SK-N-SH (cell line): ENCODE data around the gene STPG2. TPM values are rescaled to one million over a fixed set of nuclear protein-coding genes. Genes with fewer than 3 reads are reported as not detected.

ENCODE experiments used
- CTCF ChIA-PET: fragments of 300-600, 350-600 bp; formaldehyde crosslinking; extraction: SDS; loops from one replicate; lab custom pipeline; 2021; lab: Yijun Ruan, JAX
- POLR2A ChIA-PET: fragments of 350-600 bp; sonication (Branson Sonifier 250); formaldehyde crosslinking; extraction: SDS; loops from one replicate; lab custom pipeline; 2020; ENCODE audit warnings: antibody characterized with exemption, inconsistent platforms; lab: Yijun Ruan, JAX
- DNase-seq: peaks from one replicate; pipeline ENCODE4 v3.0.0; 2012
- H2AFZ ChIP-seq: fragments of 200-600 bp; sonication (generic); 2 replicates; pipeline ENCODE4 v1.8.1; 2016; ENCODE audit warnings: antibody characterized with exemption, mild to moderate bottlenecking, low read depth
- H3F3A ChIP-seq: fragments of 200-600 bp; sonication (generic); replicated peaks from 2 replicates; pipeline ENCODE3; 2016; ENCODE audit warnings: antibody characterized with exemption, mild to moderate bottlenecking; ENCODE audit not compliant: insufficient read depth
- H3K27ac ChIP-seq, 2 experiments: fragments of 200-500 bp in 1 of 2; fragments of 200-600 bp in 1 of 2; sonication (Bioruptor generic) in 1 of 2; sonication (generic), shearing (Covaris generic) in 1 of 2; 2 replicates each; pipeline versions ENCODE4 v1.5.1 to v1.6.1; 2014 to 2016; ENCODE audit warnings: low read depth in 2 of 2, inconsistent platforms in 1 of 2, low read length in 1 of 2, mild to moderate bottlenecking in 1 of 2, mixed read lengths in 1 of 2
- H3K27me3 ChIP-seq: fragments of 200-600 bp; sonication (generic), shearing (Covaris generic); 2 replicates; pipeline ENCODE4 v1.6.1; 2016; ENCODE audit warnings: mixed run types; ENCODE audit not compliant: insufficient read depth
- H3K36me3 ChIP-seq, 2 experiments: fragments of 200-500 bp in 1 of 2; fragments of 200-600 bp in 1 of 2; sonication (Bioruptor generic) in 1 of 2; sonication (generic) in 1 of 2; replicated peaks in 1 of 2; 2 replicates each; pipeline versions ENCODE3 to v1.5.1; 2014 to 2016; ENCODE audit warnings: low read length in 1 of 2, mild to moderate bottlenecking in 1 of 2; ENCODE audit not compliant: insufficient read depth in 2 of 2, control insufficient read depth in 1 of 2
- H3K4me1 ChIP-seq, 2 experiments: fragments of 200-500 bp in 1 of 2; fragments of 200-600 bp in 1 of 2; sonication (Bioruptor generic) in 1 of 2; sonication (generic), shearing (Covaris generic) in 1 of 2; 2 replicates each; pipeline versions ENCODE4 v1.5.1 to v1.6.1; 2014 to 2016; ENCODE audit warnings: low read depth in 1 of 2, low read length in 1 of 2, mixed run types in 1 of 2; ENCODE audit not compliant: insufficient read depth in 2 of 2, control insufficient read depth in 1 of 2
- H3K4me2 ChIP-seq: fragments of 200-600 bp; sonication (generic), shearing (Covaris generic); 2 replicates; pipeline ENCODE4 v1.6.1; 2017; ENCODE audit warnings: mixed run types
- H3K4me3 ChIP-seq, 2 experiments: fragments of 200-500 bp in 1 of 2; fragments of 200-600 bp in 1 of 2; sonication (Bioruptor generic) in 1 of 2; sonication (generic), shearing (Covaris generic) in 1 of 2; 2 replicates each; pipeline versions ENCODE4 v1.5.1 to v1.8.1; 2014 to 2016; ENCODE audit warnings: low read depth in 2 of 2, inconsistent platforms in 1 of 2, low read length in 1 of 2, mild to moderate bottlenecking in 1 of 2, mixed read lengths in 1 of 2, moderate library complexity in 1 of 2
- H3K79me2 ChIP-seq: fragments of 200-600 bp; sonication (generic); 2 replicates; pipeline ENCODE4 v1.8.1; 2017; ENCODE audit warnings: mild to moderate bottlenecking; ENCODE audit not compliant: insufficient read depth
- H3K9ac ChIP-seq: fragments of 200-600 bp; sonication (generic); 2 replicates; pipeline ENCODE4 v1.6.1; 2017; ENCODE audit warnings: mixed run types
- H3K9me2 ChIP-seq: fragments of 200-600 bp; sonication (generic); 2 replicates; pipeline ENCODE4 v1.6.1; 2017; ENCODE audit warnings: mixed run types
- H3K9me3 ChIP-seq: fragments of 200-600 bp; sonication (generic); 2 replicates; pipeline ENCODE4 v1.6.1; 2017; ENCODE audit warnings: mixed run types, mild to moderate bottlenecking, moderate library complexity
- H4K20me1 ChIP-seq: fragments of 200-600 bp; sonication (generic); 2 replicates; pipeline ENCODE4 v1.6.1; 2017; ENCODE audit warnings: mild to moderate bottlenecking, mixed run types; ENCODE audit not compliant: insufficient read depth
- CHD2 ChIP-seq: fragments of 150-350 bp; IDR thresholded peaks from 2 replicates; pipeline ENCODE4 v1.6.1; 2018; ENCODE audit warnings: low read length; ENCODE audit not compliant: partially characterized antibody
- FOXJ3 ChIP-seq: sonication (generic); formaldehyde crosslinking; IDR thresholded peaks from 2 replicates; pipeline ENCODE4 v1.5.1; 2020; ENCODE audit warnings: mild to moderate bottlenecking, missing genetic modification reagents
- GATA2 ChIP-seq: sonication (generic); formaldehyde crosslinking; IDR thresholded peaks from 2 replicates; pipeline ENCODE4 v1.5.0; 2020; ENCODE audit warnings: mild to moderate bottlenecking, missing genetic modification reagents
- MAX ChIP-seq: IDR thresholded peaks from 2 replicates; pipeline ENCODE4 v1.4.0; 2012; ENCODE audit warnings: low read depth
- PBX3 ChIP-seq: IDR thresholded peaks from 2 replicates; pipeline ENCODE4; 2012
- REST ChIP-seq: IDR thresholded peaks from 2 replicates; pipeline ENCODE4 v1.6.1; 2012; ENCODE audit warnings: mild to moderate bottlenecking, low read depth, low read length, moderate library complexity
- RFX5 ChIP-seq: IDR thresholded peaks from 2 replicates; pipeline ENCODE4 v1.6.1; 2012; ENCODE audit warnings: mild to moderate bottlenecking, improper control_type of control experiment, low read length
- RXRA ChIP-seq: IDR thresholded peaks from 2 replicates; pipeline ENCODE4 v1.4.0; 2012; ENCODE audit warnings: low read depth, mild to moderate bottlenecking, borderline replicate concordance
- SMC3 ChIP-seq: IDR thresholded peaks from 2 replicates; pipeline ENCODE4 v1.6.1; 2012; ENCODE audit warnings: low read depth, low read length, improper control_type of control experiment
- TAF1 ChIP-seq: IDR thresholded peaks from 2 replicates; pipeline ENCODE4 v1.6.1; 2012; ENCODE audit warnings: low read depth, mild to moderate bottlenecking, low read length, moderate library complexity, borderline replicate concordance
- USF1 ChIP-seq: IDR thresholded peaks from 2 replicates; pipeline ENCODE4 v1.4.0; 2012; ENCODE audit warnings: low read depth, borderline replicate concordance
- YY1 ChIP-seq: IDR thresholded peaks from 2 replicates; pipeline ENCODE4 v1.4.0; 2012; ENCODE audit warnings: low read depth, mild to moderate bottlenecking
- WGBS: methylation state at CpG from one replicate; pipeline ENCODE4 v1.1.6; 2017; ENCODE audit warnings: low lambda C conversion rate; 5-methylcytosine and 5-hydroxymethylcytosine counted together
- polyA plus RNA-seq, 3 experiments: library from polyadenylated mRNA; depleted of rRNA; stranded (reverse); fragments of >200 nt; gene quantifications; 2 replicates each; pipeline ENCODE4 v1.2.3, GENCODE V29; 2012

Gene STPG2
- polyA plus RNA-seq, 1 of the 3 experiments (the other 2 are of a cell fraction) = not detected

GRCh38 chr4:97670703-97671269 is 472.5 kb downstream of the STPG2 start:
- CTCF ChIA-PET = no interaction called here
- POLR2A ChIA-PET = no interaction called here
- H3K4me3 ChIP-seq = no peak overlapping the region
- no peaks in the 10 kb centered on the region for H3K4me1 ChIP-seq
- 48% methylated on average over 1 of the region's 1 CpG for WGBS
- no peaks in the 10 kb centered on the region for H3K36me3 ChIP-seq
- no peaks in the 10 kb centered on the region for H4K20me1 ChIP-seq
- H3K4me2 ChIP-seq = no peak overlapping the region
- no peaks in the 10 kb centered on the region for H3K27me3 ChIP-seq
- DNase-seq = no peak
- no peak overlapping the region for H3K9ac ChIP-seq
- no peak overlapping the region for H3K27ac ChIP-seq
- no peaks in the 10 kb centered on the region for H3F3A ChIP-seq
- no peak for TF ChIP-seq GATA2 (CRISPR knock-in tag)
- TF ChIP-seq TAF1 = no peak
- no peak for TF ChIP-seq USF1
- no peak for TF ChIP-seq REST
- no peak for TF ChIP-seq SMC3
- TF ChIP-seq FOXJ3 = no peak
- TF ChIP-seq PBX3 = no peak
- TF ChIP-seq RFX5 = no peak
- TF ChIP-seq CHD2 = no peak
- TF ChIP-seq YY1 = no peak
- no peak for TF ChIP-seq MAX
- no peak for TF ChIP-seq RXRA
- TF ChIP-seq, all 33 proteins: peak for 0
- Histone ChIP-seq H3K9me2 (no peaks in the 10 kb centered on the region), H3K79me2 (no peaks in the 10 kb centered on the region), H2AFZ (no peak overlapping the region), H3K9me3 (no peaks in the 10 kb centered on the region)
